CD14-positive monocyte (primary cell): ENCODE results near the gene LCORL. TPM values are rescaled to one million over a fixed set of nuclear protein-coding genes. Genes with fewer than 3 reads are reported as not detected.

Experiments used
- DNase-seq, 3 donors: peaks; one replicate each; pipeline ENCODE4 v3.0.0-alpha.2; 2011 to 2022
- H2AFZ ChIP-seq: 2 replicates; pipeline ENCODE4 v1.6.0; 2012; ENCODE audit warnings: mild to moderate bottlenecking, low read depth, low read length, inconsistent platforms; ENCODE audit not compliant: insufficient read depth, poor library complexity, severe bottlenecking
- H3K27ac ChIP-seq, 2 donors: 1 replicate in 1 of 2; 2 replicates in 1 of 2; pipeline ENCODE4 v1.5.1; 2012 to 2013; ENCODE audit warnings: low read length in 2 of 2, control low read depth in 1 of 2, inconsistent platforms in 1 of 2, low read depth in 1 of 2, mild to moderate bottlenecking in 1 of 2
- H3K27me3 ChIP-seq, 2 donors: one replicate each; pipeline versions ENCODE4 v1.6.0 to v1.6.1; 2011 to 2013; ENCODE audit warnings: low read length in 2 of 2; ENCODE audit not compliant: control insufficient read depth in 2 of 2, insufficient read depth in 2 of 2
- H3K36me3 ChIP-seq, 2 donors: replicated peaks in 1 of 2; 1 replicate in 1 of 2; 2 replicates in 1 of 2; pipeline versions ENCODE4 v1.5.1 to v1.6.1; 2012 to 2013; ENCODE audit warnings: low read length in 2 of 2, control low read depth in 1 of 2, inconsistent platforms in 1 of 2, mild to moderate bottlenecking in 1 of 2; ENCODE audit not compliant: insufficient read depth in 2 of 2, control insufficient read depth in 1 of 2
- H3K4me1 ChIP-seq, 2 donors: 1 replicate in 1 of 2; 2 replicates in 1 of 2; pipeline versions ENCODE4 v1.5.1 to v1.6.1; 2012 to 2013; ENCODE audit warnings: low read length in 2 of 2, control low read depth in 1 of 2, inconsistent platforms in 1 of 2, mild to moderate bottlenecking in 1 of 2, moderate library complexity in 1 of 2; ENCODE audit not compliant: insufficient read depth in 2 of 2, control insufficient read depth in 1 of 2
- H3K4me2 ChIP-seq: replicated peaks from 2 replicates; pipeline ENCODE3; 2012; ENCODE audit warnings: low read length, moderate library complexity, mild to moderate bottlenecking; ENCODE audit not compliant: poor library complexity, severe bottlenecking; ENCODE audit errors: extremely low read depth
- H3K4me3 ChIP-seq, 3 experiments: fragments of 200-600 bp in 1 of 3; sonication (generic) in 1 of 3; replicated peaks in 1 of 3; 1 replicate in 2 of 3; 2 replicates in 1 of 3; pipeline ENCODE4 v1.5.1; 2011 to 2013; ENCODE audit warnings: low read length in 3 of 3, mild to moderate bottlenecking in 3 of 3, control low read depth in 2 of 3, low read depth in 2 of 3, inconsistent platforms in 1 of 3, moderate library complexity in 1 of 3
- H3K79me2 ChIP-seq: 2 replicates; pipeline ENCODE4 v1.6.0; 2012; ENCODE audit warnings: mild to moderate bottlenecking, control low read depth, inconsistent platforms, low read length, moderate library complexity; ENCODE audit not compliant: insufficient read depth
- H3K9ac ChIP-seq: 2 replicates; pipeline ENCODE4 v1.6.0; 2017; ENCODE audit warnings: low read length, mild to moderate bottlenecking; ENCODE audit not compliant: insufficient read depth, poor library complexity, severe bottlenecking
- H3K9me3 ChIP-seq, 2 donors: replicated peaks in 1 of 2; 1 replicate in 1 of 2; 2 replicates in 1 of 2; pipeline versions ENCODE4 v1.5.1 to v1.6.1; 2012 to 2013; ENCODE audit warnings: low read length in 2 of 2, control low read depth in 1 of 2; ENCODE audit not compliant: control insufficient read depth in 1 of 2, insufficient read depth in 1 of 2
- H4K20me1 ChIP-seq: 2 replicates; pipeline ENCODE4 v1.6.0; 2012; ENCODE audit warnings: mild to moderate bottlenecking, low read length, control low read depth, moderate library complexity; ENCODE audit not compliant: insufficient read depth
- H3K27ac Mint-ChIP-seq, 7 donors: one replicate each; pipeline ENCODE4 v1.8.0; 2020; ENCODE audit warnings: mild to moderate bottlenecking in 7 of 7, mixed read lengths in 7 of 7, moderate library complexity in 6 of 7, inconsistent platforms in 2 of 7
- H3K27me3 Mint-ChIP-seq, 3 donors: one replicate each; pipeline ENCODE4 v1.8.0; 2021 to 2022; ENCODE audit warnings: low read depth in 3 of 3, mild to moderate bottlenecking in 3 of 3, mixed read lengths in 3 of 3, moderate library complexity in 3 of 3, inconsistent platforms in 1 of 3
- H3K36me3 Mint-ChIP-seq, 2 donors: one replicate each; pipeline ENCODE4 v1.8.0; 2020; ENCODE audit warnings: mixed read lengths in 2 of 2, inconsistent platforms in 1 of 2, mild to moderate bottlenecking in 1 of 2
- H3K4me1 Mint-ChIP-seq: one replicate; pipeline ENCODE4 v1.8.0; 2020; ENCODE audit warnings: mild to moderate bottlenecking, mixed read lengths
- H3K4me3 Mint-ChIP-seq, 2 donors: one replicate each; pipeline ENCODE4 v1.8.0; 2020; ENCODE audit warnings: mild to moderate bottlenecking in 2 of 2, mixed read lengths in 2 of 2, moderate library complexity in 1 of 2
- H3K9me3 Mint-ChIP-seq, 7 donors: one replicate each; pipeline ENCODE4 v1.8.0; 2020 to 2022; ENCODE audit warnings: mixed read lengths in 7 of 7, mild to moderate bottlenecking in 6 of 7, moderate library complexity in 6 of 7, inconsistent platforms in 2 of 7
- WGBS: methylation state at CpG from one replicate; pipeline ENCODE4 v1.1.5; 2013; ENCODE audit warnings: missing lambda C conversion rate; ENCODE audit not compliant: insufficient coverage; 5-methylcytosine and 5-hydroxymethylcytosine counted together
- intact Hi-C, 2 donors: fragments of 100-400 bp; cut with micrococcal nuclease; formaldehyde crosslinking; loops; one replicate each; pipeline versions ENCODE4 v1.15.0 to v1.15.1; 2023
- polyA plus RNA-seq, 3 donors: library from polyadenylated mRNA; depleted of rRNA in 1 of 3; unstranded in 2 of 3; stranded (reverse) in 1 of 3; fragments of 300-500 nt in 2 of 3; fragments of >200 nt in 1 of 3; fragmentation: Illumina TruSeq in 2 of 3; gene quantifications; 1 replicate in 2 of 3; 2 replicates in 1 of 3; pipeline ENCODE4 v1.2.3, GENCODE V29; 2012 to 2021
- TF ChIP-seq, protein P1 (sequence below): fragments of 200-600 bp; IDR thresholded peaks from one replicate; pipeline ENCODE4 v1.8.0; 2022; ENCODE audit warnings: antibody characterized with exemption, mild to moderate bottlenecking

Gene LCORL
- polyA plus RNA-seq, 3 donors, result 3.1 to 19.1 (median 9.6) TPM

DNA sequence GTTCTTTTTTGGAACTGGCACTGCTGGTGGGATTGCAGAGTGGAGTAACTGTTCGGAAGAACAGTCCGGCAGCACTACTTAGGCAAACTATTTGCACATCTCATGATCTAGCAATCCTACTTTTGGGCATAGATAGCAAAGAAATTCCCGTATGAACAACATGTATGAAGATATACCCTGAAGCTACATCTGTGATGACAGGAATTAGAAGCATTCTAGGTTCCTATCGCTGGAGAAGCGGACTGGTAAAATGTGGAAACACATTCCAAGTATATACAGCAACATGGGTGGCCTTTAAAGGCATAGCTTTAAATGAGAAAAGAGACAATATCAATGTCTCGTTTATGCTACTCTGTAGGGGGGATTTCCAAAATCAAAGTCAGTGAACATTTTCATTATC is 214.1 kb downstream of the LCORL start:
- H3K4me3 Mint-ChIP-seq, result no peak overlapping the region
- Histone ChIP-seq H3K27ac (peak overlapping the region in 1 of 2 donors; percentile 47), H3K4me1 (peaks cover 25 to 45% of the 10 kb centered on the region in 2 donors), H4K20me1 (peaks cover 23% of the 10 kb centered on the region), H3K36me3 (peaks cover 25 to 41% of the 10 kb centered on the region in 2 donors), H3K27me3 (no peaks in the 10 kb centered on the region), H3K9me3 (no peaks in the 10 kb centered on the region), H3K4me2 (no peak overlapping the region), H3K79me2 (peaks cover 77% of the 10 kb centered on the region), H3K4me3 (no peak overlapping the region), H3K9ac (no peak overlapping the region), H2AFZ (no peak overlapping the region)
- peaks cover 28 to 42% of the 10 kb centered on the region in 2 donors for H3K36me3 Mint-ChIP-seq
- H3K27me3 Mint-ChIP-seq, result peaks cover 0 to 2% (median 0%) of the 10 kb centered on the region in 3 donors
- peak overlapping the region in 2 of 7 donors; percentile 24 to 33 for H3K27ac Mint-ChIP-seq
- 73% methylated on average over 4 of the region's 6 CpGs for WGBS
- intact Hi-C loops, result no loop called here
- H3K9me3 Mint-ChIP-seq, result no peaks in the 10 kb centered on the region
- H3K4me1 Mint-ChIP-seq, result peaks cover 43% of the 10 kb centered on the region
- TF ChIP-seq, protein P1, sequence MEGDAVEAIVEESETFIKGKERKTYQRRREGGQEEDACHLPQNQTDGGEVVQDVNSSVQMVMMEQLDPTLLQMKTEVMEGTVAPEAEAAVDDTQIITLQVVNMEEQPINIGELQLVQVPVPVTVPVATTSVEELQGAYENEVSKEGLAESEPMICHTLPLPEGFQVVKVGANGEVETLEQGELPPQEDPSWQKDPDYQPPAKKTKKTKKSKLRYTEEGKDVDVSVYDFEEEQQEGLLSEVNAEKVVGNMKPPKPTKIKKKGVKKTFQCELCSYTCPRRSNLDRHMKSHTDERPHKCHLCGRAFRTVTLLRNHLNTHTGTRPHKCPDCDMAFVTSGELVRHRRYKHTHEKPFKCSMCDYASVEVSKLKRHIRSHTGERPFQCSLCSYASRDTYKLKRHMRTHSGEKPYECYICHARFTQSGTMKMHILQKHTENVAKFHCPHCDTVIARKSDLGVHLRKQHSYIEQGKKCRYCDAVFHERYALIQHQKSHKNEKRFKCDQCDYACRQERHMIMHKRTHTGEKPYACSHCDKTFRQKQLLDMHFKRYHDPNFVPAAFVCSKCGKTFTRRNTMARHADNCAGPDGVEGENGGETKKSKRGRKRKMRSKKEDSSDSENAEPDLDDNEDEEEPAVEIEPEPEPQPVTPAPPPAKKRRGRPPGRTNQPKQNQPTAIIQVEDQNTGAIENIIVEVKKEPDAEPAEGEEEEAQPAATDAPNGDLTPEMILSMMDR, result no peak
- DNase-seq, result no peak

DNA sequence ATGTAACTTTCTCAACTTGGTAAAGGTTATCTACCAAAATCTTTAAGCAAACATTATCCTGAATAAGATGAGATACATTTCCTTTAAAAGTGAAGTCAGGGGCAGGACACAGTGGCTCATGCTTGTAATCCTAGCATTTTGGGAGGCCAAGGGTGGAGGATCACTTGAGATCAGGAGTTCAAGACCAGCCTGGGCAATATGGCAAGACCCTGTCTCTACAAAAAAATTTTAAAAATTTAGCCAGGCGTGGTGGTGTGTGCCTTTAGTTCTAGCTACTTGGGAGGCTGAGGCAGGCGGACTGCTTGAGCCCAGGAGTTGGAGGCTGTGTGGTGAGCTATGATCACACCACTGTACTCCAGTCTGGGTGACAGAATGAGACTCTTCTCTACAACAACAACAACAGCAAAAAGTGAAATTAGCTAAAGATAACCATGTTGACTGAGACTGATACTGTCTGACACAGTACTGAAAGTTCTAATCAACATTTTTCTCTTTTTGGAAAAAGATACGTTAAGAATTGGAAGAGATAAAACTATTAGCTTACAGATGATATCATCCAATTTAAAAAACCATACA is 215.9 kb downstream of the LCORL start:
- intact Hi-C loops, result no loop called here
- Histone ChIP-seq H3K79me2 (peaks cover 65% of the 10 kb centered on the region), H4K20me1 (peaks cover 26% of the 10 kb centered on the region), H3K9me3 (no peaks in the 10 kb centered on the region), H3K27me3 (no peaks in the 10 kb centered on the region), H2AFZ (no peak overlapping the region), H3K4me1 (peaks cover 15 to 32% of the 10 kb centered on the region in 2 donors), H3K4me3 (no peak overlapping the region), H3K36me3 (peaks cover 28 to 59% of the 10 kb centered on the region in 2 donors), H3K4me2 (no peak overlapping the region), H3K27ac (peak overlapping the region in 1 of 2 donors; percentile 42), H3K9ac (no peak overlapping the region)
- peak overlapping the region in 3 of 7 donors; percentile 0 to 74 (median 31) for H3K27ac Mint-ChIP-seq
- TF ChIP-seq, protein P1, result no peak
- WGBS, result no CpG with 5 or more reads among the region's 3 CpGs
- peaks cover 0 to 3% (median 0%) of the 10 kb centered on the region in 3 donors for H3K27me3 Mint-ChIP-seq
- peaks cover 30% of the 10 kb centered on the region for H3K4me1 Mint-ChIP-seq
- no peaks in the 10 kb centered on the region for H3K9me3 Mint-ChIP-seq
- DNase-seq, result no peak
- peaks cover 37 to 58% of the 10 kb centered on the region in 2 donors for H3K36me3 Mint-ChIP-seq
- no peak overlapping the region for H3K4me3 Mint-ChIP-seq
